ENCODE data around the gene TCEAL1.
"Not testable (repeated sequence)": the region's sequence is repeated elsewhere in the genome, so short reads cannot be mapped to it uniquely, and the experiment has no call there.

The TCEAL1 gene

DNA sequence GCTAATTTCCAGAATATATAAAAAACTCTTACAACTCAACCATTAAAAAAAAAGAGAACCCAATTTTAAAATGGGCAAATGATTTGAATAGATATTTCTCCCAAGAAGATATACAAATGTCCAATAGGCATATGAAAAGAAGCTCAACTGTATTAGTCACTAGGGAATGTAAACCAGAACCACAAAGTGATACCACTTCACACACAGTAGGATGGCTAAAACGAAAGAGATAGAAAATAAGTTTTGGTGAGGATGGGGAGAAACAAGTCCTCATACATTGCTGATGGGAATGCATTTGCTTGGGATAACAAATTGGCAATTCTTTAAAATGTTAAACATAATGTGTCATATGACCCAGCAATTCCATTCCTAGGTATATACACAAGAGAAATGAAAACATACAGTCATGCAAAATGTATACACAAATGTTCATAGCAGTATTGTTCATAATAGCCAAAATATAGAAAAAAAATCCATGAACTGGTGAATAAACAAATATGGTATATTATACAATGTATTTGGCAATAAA lies 15.3 kb upstream of the TCEAL1 start:
- FAIRE-seq (no peak), DNase-seq (ENCODE audit: insufficient read length) (no peak)
- no peak for TF ChIP-seq TAF1 (IDR thresholded peaks at IDR 0.05; ENCODE audit: borderline replicate concordance, low read depth, low read length)

DNA sequence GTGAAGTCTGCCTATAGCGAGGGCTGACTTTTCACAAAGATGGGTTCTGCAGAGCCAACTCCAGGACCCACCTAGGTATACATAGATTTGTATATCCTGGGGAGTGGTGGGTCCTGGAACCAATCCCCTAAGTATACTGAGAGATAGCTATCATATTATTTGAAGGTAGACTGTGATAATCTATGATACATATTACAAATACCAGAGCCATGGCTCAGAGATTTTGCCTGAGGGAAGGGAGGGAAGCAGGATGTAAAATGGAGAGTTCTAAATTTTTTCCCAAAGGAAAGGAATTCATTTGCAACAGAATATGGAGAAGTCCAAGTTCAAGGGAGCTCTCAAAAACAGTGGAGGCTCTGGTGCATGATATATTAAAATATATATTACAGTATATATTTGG lies 13.8 kb upstream of the TCEAL1 start:
- no peak for DNase-seq (ENCODE audit: insufficient read length)
- no peak for TF ChIP-seq POLR2A (IDR thresholded peaks at IDR 0.05; ENCODE audit: low read depth, low read length)
- TF ChIP-seq TAF1 (IDR thresholded peaks at IDR 0.05; ENCODE audit: borderline replicate concordance, low read depth, low read length): no peak
- no peak for TF ChIP-seq POLR2AphosphoS5 (IDR thresholded peaks at IDR 0.05; ENCODE audit: low read depth, low read length)
- no peak for FAIRE-seq

DNA sequence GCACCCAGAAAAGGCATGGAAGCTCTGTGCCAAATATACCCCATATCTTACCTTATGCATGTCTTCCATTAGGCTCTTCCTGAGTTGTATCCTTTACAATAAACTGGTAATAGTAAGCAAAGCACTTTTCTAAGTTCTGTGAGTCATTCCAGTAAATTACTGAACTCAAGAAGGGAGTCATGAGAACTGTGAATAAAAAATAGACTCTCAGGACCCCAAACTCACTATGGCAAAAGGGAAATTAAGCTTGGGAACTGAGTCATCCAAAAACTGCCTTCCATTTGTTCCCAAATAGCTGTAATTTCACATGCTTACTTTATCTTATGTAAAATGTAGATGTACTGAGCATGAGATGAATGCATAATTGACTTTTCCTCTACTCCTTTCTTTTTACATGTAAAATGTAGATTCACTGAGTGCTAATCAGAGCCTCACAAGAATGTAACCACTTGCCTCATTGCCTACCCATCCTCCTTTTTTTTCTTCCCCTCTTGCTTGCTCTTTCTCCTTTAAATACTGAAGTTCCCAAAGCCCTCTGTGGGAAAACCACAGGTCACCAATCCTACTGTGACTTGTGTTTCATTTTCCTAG lies 12.9 kb upstream of the TCEAL1 start:
- FAIRE-seq: no peak
- DNase-seq (ENCODE audit: insufficient read length): no peak
- TF ChIP-seq POLR2A (IDR thresholded peaks at IDR 0.05; ENCODE audit: low read depth, low read length) (no peak), POLR2AphosphoS5 (IDR thresholded peaks at IDR 0.05; ENCODE audit: low read depth, low read length) (no peak), TAF1 (IDR thresholded peaks at IDR 0.05; ENCODE audit: borderline replicate concordance, low read depth, low read length) (no peak)

DNA sequence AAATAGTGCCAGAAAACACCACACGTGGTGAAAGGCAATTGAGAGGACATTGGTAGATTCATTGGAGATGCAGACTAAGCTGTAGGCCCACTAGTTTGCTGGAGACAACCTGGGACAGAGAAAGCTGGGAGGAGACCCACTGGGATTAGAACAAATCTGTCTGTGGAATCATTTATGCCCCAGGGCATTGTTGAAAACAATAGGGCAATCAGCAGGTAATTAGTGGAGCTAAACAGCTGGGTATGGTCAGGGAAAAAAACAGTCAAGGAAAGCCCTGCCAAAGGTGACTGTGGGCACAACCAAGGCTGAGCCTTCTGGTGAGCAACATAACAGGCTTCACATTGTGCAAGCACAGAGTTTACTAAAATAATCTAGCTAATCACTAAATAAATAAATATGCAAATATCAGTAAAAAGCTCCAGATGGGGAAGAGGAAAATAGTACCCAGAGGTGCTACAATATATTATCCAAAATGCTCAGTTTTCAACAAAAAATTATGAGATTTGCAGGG lies 12.0 kb upstream of the TCEAL1 start:
- FAIRE-seq (no peak), DNase-seq (ENCODE audit: insufficient read length) (no peak)
- TF ChIP-seq POLR2A (IDR thresholded peaks at IDR 0.05; ENCODE audit: low read depth, low read length) (no peak), TAF1 (IDR thresholded peaks at IDR 0.05; ENCODE audit: borderline replicate concordance, low read depth, low read length) (no peak), POLR2AphosphoS5 (IDR thresholded peaks at IDR 0.05; ENCODE audit: low read depth, low read length) (no peak)

DNA sequence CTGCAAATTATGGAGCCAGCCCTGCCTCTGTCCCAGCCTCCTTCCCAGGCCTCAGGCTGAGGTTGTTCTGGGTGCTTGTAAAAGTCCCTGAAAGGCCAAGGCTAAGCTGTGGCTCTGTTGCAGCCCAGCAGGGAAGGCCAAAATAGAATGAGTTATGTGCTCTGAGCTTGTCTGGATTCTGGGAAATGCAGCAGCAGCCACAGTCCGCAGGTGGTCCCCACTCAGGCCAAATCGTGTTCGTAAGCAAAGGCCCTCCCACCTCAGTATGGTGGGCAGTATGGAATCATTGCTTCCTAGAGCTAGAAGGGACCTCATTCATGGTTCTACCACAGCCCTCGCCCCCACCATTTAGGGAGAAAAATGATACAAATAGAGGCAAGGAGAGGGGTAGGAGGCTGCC lies 4.7 kb upstream of the TCEAL1 start:
- TF ChIP-seq POLR2A (IDR thresholded peaks at IDR 0.05; ENCODE audit: low read depth, low read length) (no peak), POLR2AphosphoS5 (IDR thresholded peaks at IDR 0.05; ENCODE audit: low read depth, low read length) (no peak), TAF1 (IDR thresholded peaks at IDR 0.05; ENCODE audit: borderline replicate concordance, low read depth, low read length) (no peak)
- FAIRE-seq (no peak), DNase-seq (ENCODE audit: insufficient read length) (no peak)

DNA sequence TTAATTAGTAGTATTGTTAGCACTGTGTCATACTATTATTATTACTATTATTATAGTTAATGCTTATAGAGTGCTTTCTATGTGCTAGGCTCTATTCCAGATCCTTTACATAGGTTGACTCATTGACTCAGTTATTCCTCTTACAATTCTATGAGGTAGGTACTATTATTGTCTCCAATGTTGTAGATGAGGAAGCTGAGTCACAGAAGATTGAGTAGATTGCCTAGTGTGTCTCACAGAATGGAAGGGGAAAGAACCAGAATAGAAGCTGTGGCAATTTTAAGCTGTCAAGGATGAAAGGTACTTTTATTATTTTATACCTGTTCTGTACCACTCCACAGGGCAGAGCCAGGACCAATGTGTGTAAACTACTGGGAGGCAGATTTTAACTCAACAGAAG lies 1.9 kb upstream of the TCEAL1 start:
- TF ChIP-seq TAF1 (IDR thresholded peaks at IDR 0.05; ENCODE audit: borderline replicate concordance, low read depth, low read length) (no peak), POLR2A (IDR thresholded peaks at IDR 0.05; ENCODE audit: low read depth, low read length) (no peak), POLR2AphosphoS5 (IDR thresholded peaks at IDR 0.05; ENCODE audit: low read depth, low read length) (no peak)
- DNase-seq (ENCODE audit: insufficient read length) (no peak), FAIRE-seq (no peak)

DNA sequence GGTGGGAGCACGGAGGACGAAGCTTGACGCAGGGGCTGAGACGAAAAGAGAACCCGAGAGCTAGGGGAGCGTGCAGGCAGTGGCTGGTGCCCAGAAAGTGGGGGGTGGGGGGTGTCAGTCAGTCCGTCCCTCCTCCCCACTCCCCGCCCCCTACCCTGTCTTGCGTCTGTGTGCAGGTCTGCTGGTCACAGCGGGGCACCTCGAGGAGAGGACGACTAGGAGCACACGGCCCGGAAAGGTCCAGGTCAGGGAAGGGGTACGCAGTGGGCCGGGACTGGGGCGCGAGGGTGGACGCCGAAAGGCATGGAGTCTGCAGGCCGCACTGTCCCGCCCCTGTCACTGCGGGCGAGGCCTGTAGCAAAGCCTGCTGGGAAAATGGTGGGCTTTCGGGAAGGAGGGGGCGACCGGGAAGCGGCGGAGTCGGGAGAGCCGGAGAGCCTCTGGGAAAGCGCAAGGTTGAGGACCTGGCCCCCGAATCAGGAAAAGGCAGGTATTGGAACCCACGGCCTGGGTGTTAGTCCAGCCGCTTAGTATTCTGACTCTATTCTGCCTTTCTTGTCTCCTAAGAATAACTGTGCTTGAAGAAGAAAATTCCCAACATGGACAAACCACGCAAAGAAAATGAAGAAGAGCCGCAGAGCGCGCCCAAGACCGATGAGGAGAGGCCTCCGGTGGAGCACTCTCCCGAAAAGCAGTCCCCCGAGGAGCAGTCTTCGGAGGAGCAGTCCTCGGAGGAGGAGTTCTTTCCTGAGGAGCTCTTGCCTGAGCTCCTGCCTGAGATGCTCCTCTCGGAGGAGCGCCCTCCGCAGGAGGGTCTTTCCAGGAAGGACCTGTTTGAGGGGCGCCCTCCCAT lies 769 bp downstream of the TCEAL1 start:
- DNase-seq (ENCODE audit: insufficient read length): no peak
- TF ChIP-seq TAF1 (IDR thresholded peaks at IDR 0.05; ENCODE audit: borderline replicate concordance, low read depth, low read length) (no peak), POLR2AphosphoS5 (IDR thresholded peaks at IDR 0.05; ENCODE audit: low read depth, low read length) (no peak; the same call in 1 of the 2 replicates), POLR2A (IDR thresholded peaks at IDR 0.05; ENCODE audit: low read depth, low read length) (no peak)
- FAIRE-seq: peak; percentile 24

DNA sequence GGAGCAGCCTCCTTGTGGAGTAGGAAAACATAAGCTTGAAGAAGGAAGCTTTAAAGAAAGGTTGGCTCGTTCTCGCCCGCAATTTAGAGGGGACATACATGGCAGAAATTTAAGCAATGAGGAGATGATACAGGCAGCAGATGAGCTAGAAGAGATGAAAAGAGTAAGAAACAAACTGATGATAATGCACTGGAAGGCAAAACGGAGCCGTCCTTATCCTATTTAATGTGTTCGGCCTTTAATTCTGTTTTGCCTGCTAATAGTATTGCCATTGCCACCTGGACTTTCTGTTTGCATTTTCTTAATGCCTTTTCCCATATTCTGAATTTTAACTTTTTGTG lies 1.4 kb downstream of the TCEAL1 start:
- DNase-seq (ENCODE audit: insufficient read length) (no peak), FAIRE-seq (no peak)
- TF ChIP-seq POLR2AphosphoS5 (IDR thresholded peaks at IDR 0.05; ENCODE audit: low read depth, low read length): no peak

DNA sequence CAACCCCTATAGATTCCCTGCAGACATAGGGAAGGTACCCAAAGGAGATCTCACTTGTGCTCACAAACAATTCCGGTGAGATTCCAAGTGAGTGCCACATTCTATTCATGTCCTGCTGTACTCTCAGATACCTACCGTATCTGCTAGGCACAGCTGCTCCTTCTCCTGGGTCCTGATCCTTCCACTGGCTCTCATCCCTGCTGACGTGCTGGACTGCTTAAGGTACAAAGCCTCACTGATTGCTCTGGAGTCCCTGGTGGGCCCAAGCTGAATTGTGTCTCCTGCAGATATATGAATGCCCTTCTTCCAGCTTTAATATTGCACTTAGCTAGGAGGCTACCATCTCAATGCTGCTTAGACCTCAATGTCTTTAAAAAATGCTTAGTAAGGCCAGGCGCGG lies 2.4 kb downstream of the TCEAL1 start:
- DNase-seq (ENCODE audit: insufficient read length) (no peak), FAIRE-seq (no peak)
- TF ChIP-seq POLR2A (IDR thresholded peaks at IDR 0.05; ENCODE audit: low read depth, low read length): no peak
- no peak for TF ChIP-seq POLR2AphosphoS5 (IDR thresholded peaks at IDR 0.05; ENCODE audit: low read depth, low read length)
- TF ChIP-seq TAF1 (IDR thresholded peaks at IDR 0.05; ENCODE audit: borderline replicate concordance, low read depth, low read length): no peak

DNA sequence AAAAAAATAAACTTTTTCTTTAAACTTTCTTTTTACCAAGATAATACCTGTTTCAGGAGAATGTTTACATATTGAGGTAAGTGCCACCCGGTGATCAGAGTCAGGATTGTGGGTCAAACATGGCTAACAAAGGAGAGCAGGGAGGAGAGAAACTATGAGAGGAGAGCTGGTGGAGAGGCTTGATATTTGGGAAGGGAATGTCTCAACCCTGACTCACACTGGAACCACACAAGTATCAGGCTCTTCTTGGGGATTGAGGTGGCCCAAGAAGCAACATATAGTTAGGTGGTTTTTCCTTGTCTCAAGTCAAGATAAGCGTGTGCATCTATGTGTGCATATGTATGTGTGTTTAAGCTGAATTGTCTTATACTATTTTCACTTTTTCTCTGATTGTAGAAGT lies 6.7 kb downstream of the TCEAL1 start:
- DNase-seq (ENCODE audit: insufficient read length): no peak
- FAIRE-seq: no peak
- no peak for TF ChIP-seq POLR2AphosphoS5 (IDR thresholded peaks at IDR 0.05; ENCODE audit: low read depth, low read length)
- no peak for TF ChIP-seq TAF1 (IDR thresholded peaks at IDR 0.05; ENCODE audit: borderline replicate concordance, low read depth, low read length)
- no peak for TF ChIP-seq POLR2A (IDR thresholded peaks at IDR 0.05; ENCODE audit: low read depth, low read length)

DNA sequence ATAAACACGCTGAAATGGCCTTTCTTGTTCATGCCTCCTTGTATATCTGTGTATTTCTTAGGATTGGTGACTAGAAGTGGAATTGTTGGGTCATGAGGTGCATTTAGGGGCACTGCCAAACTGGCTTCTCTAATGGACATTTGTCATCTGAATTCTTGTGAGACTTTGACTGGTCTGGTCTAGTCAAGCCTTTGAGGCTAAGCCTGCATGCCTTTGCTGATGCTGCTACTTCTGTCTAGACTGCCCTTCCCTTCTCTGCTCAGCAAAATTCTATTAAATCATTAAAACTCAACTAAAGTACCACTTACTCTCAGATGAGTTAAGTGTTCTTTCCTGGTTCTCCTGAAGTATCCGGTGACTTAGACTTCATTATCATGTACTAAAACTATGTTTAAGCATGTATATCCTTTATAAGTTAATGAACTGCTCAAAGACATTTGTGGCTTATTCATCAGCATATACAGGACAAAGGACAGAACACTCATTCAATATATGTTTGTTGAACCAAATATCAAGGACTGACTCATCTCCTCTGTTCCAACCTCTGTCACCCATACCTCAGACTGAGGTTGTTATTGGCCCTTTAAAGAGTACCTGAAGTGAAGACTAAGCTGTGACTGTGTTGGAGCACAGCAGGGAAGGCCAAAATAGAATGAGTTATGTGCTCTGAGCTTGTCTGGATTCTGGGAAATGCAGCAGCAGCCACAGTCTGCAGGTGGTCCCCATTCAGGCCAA lies 9.0 kb downstream of the TCEAL1 start:
- FAIRE-seq (peak; percentile 80), DNase-seq (ENCODE audit: insufficient read length) (no peak)
- TF ChIP-seq POLR2A (IDR thresholded peaks at IDR 0.05; ENCODE audit: low read depth, low read length): no peak
- no peak for TF ChIP-seq TAF1 (IDR thresholded peaks at IDR 0.05; ENCODE audit: borderline replicate concordance, low read depth, low read length)
- TF ChIP-seq POLR2AphosphoS5 (IDR thresholded peaks at IDR 0.05; ENCODE audit: low read depth, low read length): no peak

DNA sequence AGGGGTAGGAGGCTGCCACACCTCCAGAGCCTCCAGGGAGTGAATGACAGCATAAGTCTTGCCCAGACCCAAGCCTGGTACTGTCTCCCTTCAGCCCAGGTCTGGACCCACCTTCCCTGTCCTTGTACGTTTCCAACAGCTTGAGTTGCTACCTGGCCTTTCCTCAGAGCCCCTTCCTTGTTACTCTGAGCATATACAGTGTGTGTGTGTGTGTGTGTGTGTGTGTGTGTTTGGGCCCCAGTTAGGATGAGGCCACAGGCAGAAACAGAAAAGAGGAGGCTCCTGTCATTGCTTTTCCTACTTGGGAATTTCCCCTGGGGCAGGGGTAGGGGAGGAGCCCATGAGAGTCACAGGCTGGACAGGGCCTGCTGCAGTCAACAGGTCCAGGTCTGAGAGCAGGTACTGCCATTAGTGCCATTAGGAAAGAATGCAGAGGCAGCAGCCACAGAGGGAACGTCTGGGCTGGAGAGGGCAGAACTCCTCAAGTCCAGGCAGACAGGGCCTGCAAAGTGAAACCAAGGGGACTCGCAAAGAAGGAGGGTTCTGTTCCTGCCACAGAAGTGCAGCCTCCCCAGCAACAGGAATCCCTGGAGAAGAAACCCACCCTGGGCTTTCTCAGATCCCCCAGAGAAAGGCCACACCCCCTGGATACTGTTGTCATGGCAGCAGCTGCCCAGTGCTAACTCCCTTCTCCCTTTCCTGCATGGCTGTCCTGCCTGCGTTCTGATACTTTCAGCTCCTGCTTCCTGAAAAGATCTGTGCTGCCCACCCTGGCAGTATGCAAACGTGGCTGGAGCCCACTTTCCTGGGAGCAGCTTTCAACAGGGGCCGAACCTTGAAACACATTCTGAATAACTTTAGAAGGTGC lies 9.9 kb downstream of the TCEAL1 start:
- not testable (repeated sequence) for FAIRE-seq; DNase-seq (ENCODE audit: insufficient read length)
